ENCODE measurements around the gene SLC24A3. TPM values are rescaled to one million over a fixed set of nuclear protein-coding genes. Genes with fewer than 3 reads are reported as not detected.

The SLC24A3 gene
- total and polyA plus RNA-seq, 7 donors: 0.92 to 20.8 (median 13.5) TPM

- no peak overlapping the region for H3K4me3 ChIP-seq
- TF ChIP-seq, protein P1, sequence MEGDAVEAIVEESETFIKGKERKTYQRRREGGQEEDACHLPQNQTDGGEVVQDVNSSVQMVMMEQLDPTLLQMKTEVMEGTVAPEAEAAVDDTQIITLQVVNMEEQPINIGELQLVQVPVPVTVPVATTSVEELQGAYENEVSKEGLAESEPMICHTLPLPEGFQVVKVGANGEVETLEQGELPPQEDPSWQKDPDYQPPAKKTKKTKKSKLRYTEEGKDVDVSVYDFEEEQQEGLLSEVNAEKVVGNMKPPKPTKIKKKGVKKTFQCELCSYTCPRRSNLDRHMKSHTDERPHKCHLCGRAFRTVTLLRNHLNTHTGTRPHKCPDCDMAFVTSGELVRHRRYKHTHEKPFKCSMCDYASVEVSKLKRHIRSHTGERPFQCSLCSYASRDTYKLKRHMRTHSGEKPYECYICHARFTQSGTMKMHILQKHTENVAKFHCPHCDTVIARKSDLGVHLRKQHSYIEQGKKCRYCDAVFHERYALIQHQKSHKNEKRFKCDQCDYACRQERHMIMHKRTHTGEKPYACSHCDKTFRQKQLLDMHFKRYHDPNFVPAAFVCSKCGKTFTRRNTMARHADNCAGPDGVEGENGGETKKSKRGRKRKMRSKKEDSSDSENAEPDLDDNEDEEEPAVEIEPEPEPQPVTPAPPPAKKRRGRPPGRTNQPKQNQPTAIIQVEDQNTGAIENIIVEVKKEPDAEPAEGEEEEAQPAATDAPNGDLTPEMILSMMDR (IDR thresholded peaks at IDR 0.05): no peak
- TF ChIP-seq POLR2AphosphoS5 (IDR thresholded peaks at IDR 0.05) (no peak), POLR2A (IDR thresholded peaks at IDR 0.05) (no peak), EP300 (IDR thresholded peaks at IDR 0.05) (no peak)
- H3K27ac ChIP-seq: no peak overlapping the region
- intact Hi-C loops (cut with DNase I): no loop called here
- H3K4me1 ChIP-seq: no peaks in the 10 kb centered on the region
- no peaks in the 10 kb centered on the region for H3K9me3 ChIP-seq
- no peaks in the 10 kb centered on the region for H3K27me3 ChIP-seq
- DNase-seq: no peak
- no peaks in the 10 kb centered on the region for H3K36me3 ChIP-seq
Observed at GRCh38 chr20:19185083-19185482, 27.4 kb upstream of the SLC24A3 start.

DNA sequence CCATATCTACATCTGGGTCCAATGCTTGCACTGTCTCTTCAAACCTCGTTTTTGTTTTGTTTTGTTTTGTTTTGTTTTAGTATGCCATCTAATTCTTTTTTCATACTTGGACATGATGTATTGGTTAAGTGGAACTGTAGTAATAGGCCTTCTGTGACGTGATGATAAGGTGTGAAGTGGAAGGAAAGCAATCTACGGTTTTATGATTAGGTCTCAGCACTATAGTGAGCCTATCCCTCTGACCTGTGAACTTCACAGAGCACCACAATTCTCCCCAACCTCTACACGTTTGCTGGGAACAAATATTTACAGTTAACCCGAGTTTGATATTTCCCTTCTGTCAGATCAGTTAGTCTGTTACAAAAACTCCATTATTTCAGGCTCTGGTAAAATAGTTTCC is 19.1 kb upstream of the SLC24A3 start:
- Histone ChIP-seq H3K4me3 (no peak overlapping the region), H3K9me3 (peaks cover 0 to 2% (median 0%) of the 10 kb centered on the region in 4 donors), H3K36me3 (no peaks in the 10 kb centered on the region), H3K27me3 (no peaks in the 10 kb centered on the region), H3K4me1 (no peaks in the 10 kb centered on the region), H3K27ac (no peak overlapping the region)
- intact Hi-C loops (cut with DNase I): no loop called here
- WGBS, 2 donors: 5 to 49% methylated on average over 5 of the region's 5 CpGs
- DNase-seq: no peak
- no peak for TF ChIP-seq EP300 (IDR thresholded peaks at IDR 0.05)
- TF ChIP-seq, protein P1 (IDR thresholded peaks at IDR 0.05): no peak
- no peak for TF ChIP-seq POLR2A (IDR thresholded peaks at IDR 0.05)
- no peak for TF ChIP-seq POLR2AphosphoS5 (IDR thresholded peaks at IDR 0.05)

DNA sequence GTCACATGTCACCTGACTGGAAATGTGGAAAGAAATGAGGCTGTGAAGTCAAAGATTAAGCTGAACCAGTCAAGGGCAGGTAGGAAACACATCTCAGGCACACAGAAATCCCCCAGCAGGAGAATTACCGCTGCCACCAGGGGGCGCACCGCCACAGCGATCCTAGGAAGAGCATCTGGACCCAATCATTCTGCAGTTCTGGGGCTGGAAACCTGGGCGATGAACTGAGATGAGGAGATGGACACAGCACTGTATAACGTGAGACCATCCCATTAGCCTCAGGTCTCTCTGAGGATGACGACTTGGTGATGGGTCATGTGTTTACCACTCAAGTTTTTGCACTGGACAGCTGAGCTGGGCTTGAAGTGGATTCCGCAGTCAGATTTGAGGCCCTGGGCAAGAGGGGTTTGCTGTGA is 6.5 kb upstream of the SLC24A3 start:
- Histone ChIP-seq H3K4me3 (no peak overlapping the region), H3K9me3 (no peaks in the 10 kb centered on the region), H3K27me3 (no peaks in the 10 kb centered on the region), H3K4me1 (peaks cover 0 to 13% (median 7%) of the 10 kb centered on the region in 4 donors), H3K36me3 (no peaks in the 10 kb centered on the region), H3K27ac (no peak overlapping the region)
- TF ChIP-seq EP300 (IDR thresholded peaks at IDR 0.05) (no peak), POLR2A (IDR thresholded peaks at IDR 0.05) (no peak), POLR2AphosphoS5 (IDR thresholded peaks at IDR 0.05) (no peak)
- TF ChIP-seq, protein P1 (IDR thresholded peaks at IDR 0.05): peak; percentile 53 to 88 (median 82)
- intact Hi-C loops (cut with DNase I): loop anchor here (1.0 kb wide), 2 partner anchors 377 to 456 kb away; no protein-coding TSS in a partner anchor
- 16 to 18% methylated on average over 8 of the region's 8 CpGs for WGBS, 2 donors
- peak; percentile 83 for DNase-seq

DNA sequence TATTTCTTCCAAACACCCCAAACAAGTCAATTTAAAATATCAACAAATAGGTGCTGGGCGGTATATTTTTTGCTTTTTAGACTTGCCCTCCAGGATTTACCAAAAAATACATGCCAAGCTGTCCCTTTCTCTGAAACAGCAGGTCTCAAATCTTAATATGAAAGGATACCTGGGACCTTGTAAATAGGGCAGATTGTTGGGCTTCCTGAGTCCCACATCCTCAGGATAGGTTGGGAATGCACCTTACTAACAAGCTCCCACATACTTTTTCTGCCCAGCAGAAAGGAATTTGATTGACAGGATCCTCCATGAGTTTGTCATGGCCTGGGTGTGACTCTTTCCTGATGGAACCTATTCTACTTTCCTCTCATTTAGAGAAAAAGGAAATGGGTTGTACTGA is 4.9 kb upstream of the SLC24A3 start:
- no peak for DNase-seq
- H3K9me3 ChIP-seq: no peaks in the 10 kb centered on the region
- 90 to 91% methylated on average over 1 of the region's 1 CpG for WGBS, 2 donors
- peaks cover 0 to 6% (median 0%) of the 10 kb centered on the region in 3 donors for H3K27me3 ChIP-seq
- TF ChIP-seq, protein P1 (IDR thresholded peaks at IDR 0.05): no peak
- TF ChIP-seq POLR2AphosphoS5 (IDR thresholded peaks at IDR 0.05): no peak
- TF ChIP-seq EP300 (IDR thresholded peaks at IDR 0.05): no peak
- no peak for TF ChIP-seq POLR2A (IDR thresholded peaks at IDR 0.05)
- H3K36me3 ChIP-seq: no peaks in the 10 kb centered on the region
- peaks cover 0 to 21% (median 17%) of the 10 kb centered on the region in 4 donors for H3K4me1 ChIP-seq
- no peak overlapping the region for H3K27ac ChIP-seq
- H3K4me3 ChIP-seq: no peak overlapping the region
- intact Hi-C loops (cut with DNase I): no loop called here

Data from sigmoid colon (tissue), 7 donors.